Smooth muscle cell (in vitro differentiated cells): ENCODE results near the gene ZC3H6. TPM values are rescaled to one million over a fixed set of nuclear protein-coding genes. Genes with fewer than 3 reads are reported as not detected.

Source experiments
- DNase-seq: peaks from one replicate; lab custom pipeline; 2025; ENCODE audit not compliant: unreplicated experiment; lab: John Stamatoyannopoulos, UW
- H2AFZ ChIP-seq: fragments of 200-600 bp; sonication (generic); 2 replicates; pipeline ENCODE4 v1.6.0; 2016; ENCODE audit warnings: antibody characterized with exemption, low read depth, mild to moderate bottlenecking
- H3F3A ChIP-seq: fragments of 200-600 bp; sonication (generic); 2 replicates; pipeline ENCODE4 v1.6.0; 2017; ENCODE audit warnings: antibody characterized with exemption, low read depth
- H3K27ac ChIP-seq: fragments of 200-600 bp; sonication (generic); 2 replicates; pipeline ENCODE4 v1.5.1; 2016; ENCODE audit warnings: low read depth, mild to moderate bottlenecking
- H3K27me3 ChIP-seq: fragments of 200-600 bp; sonication (generic); 2 replicates; pipeline ENCODE4 v1.6.1; 2016; ENCODE audit warnings: low read depth, mild to moderate bottlenecking
- H3K36me3 ChIP-seq: fragments of 200-600 bp; sonication (generic); 2 replicates; pipeline ENCODE4 v1.5.1; 2016; ENCODE audit warnings: low read depth
- H3K4me1 ChIP-seq: fragments of 200-600 bp; sonication (generic); 2 replicates; pipeline ENCODE4 v1.5.1; 2016; ENCODE audit warnings: low read depth
- H3K4me2 ChIP-seq: fragments of 200-600 bp; sonication (generic); 2 replicates; pipeline ENCODE4 v1.6.0; 2016; ENCODE audit warnings: mild to moderate bottlenecking
- H3K4me3 ChIP-seq: fragments of 200-600 bp; sonication (generic); 2 replicates; pipeline ENCODE4 v1.5.1; 2016; ENCODE audit warnings: mild to moderate bottlenecking
- H3K79me2 ChIP-seq: fragments of 200-600 bp; sonication (generic); 2 replicates; pipeline ENCODE4 v1.6.0; 2016; ENCODE audit warnings: low read depth, mild to moderate bottlenecking
- H3K9ac ChIP-seq: fragments of 200-600 bp; sonication (generic); 2 replicates; pipeline ENCODE4 v1.6.0; 2016; ENCODE audit warnings: low read depth
- H3K9me3 ChIP-seq: fragments of 200-600 bp; sonication (generic); replicated peaks from 2 replicates; pipeline ENCODE4 v1.5.1; 2016; ENCODE audit warnings: low read depth
- H4K20me1 ChIP-seq: fragments of 200-600 bp; sonication (generic); 2 replicates; pipeline ENCODE4 v1.6.0; 2016; ENCODE audit warnings: low read depth
- CTCF ChIP-seq: fragments of 200-600 bp; sonication (generic); IDR thresholded peaks from 2 replicates; pipeline ENCODE4 v1.5.1; 2017; ENCODE audit warnings: borderline replicate concordance, mild to moderate bottlenecking, antibody characterized with exemption; ENCODE audit not compliant: insufficient read depth, poor library complexity, severe bottlenecking
- WGBS: methylation state at CpG from one replicate; pipeline ENCODE4 v1.1.7; 2016; ENCODE audit warnings: low lambda C conversion rate; 5-methylcytosine and 5-hydroxymethylcytosine counted together
- polyA plus RNA-seq: library from polyadenylated mRNA; unstranded; fragments of >200 nt; fragmentation: Nextera tagmentation; extraction: Ambion mirVana; gene quantifications from 2 replicates; pipeline ENCODE4 v1.2.1, GENCODE V29; 2016
- total RNA-seq: library from RNA; depleted of rRNA; stranded (reverse); fragments of >200 nt; gene quantifications from 2 replicates; pipeline ENCODE4 v1.2.3, GENCODE V29; 2014

The ZC3H6 gene
- total and polyA plus RNA-seq, 2 experiments from 2014 or later: 1.9 to 8.4 TPM

DNA sequence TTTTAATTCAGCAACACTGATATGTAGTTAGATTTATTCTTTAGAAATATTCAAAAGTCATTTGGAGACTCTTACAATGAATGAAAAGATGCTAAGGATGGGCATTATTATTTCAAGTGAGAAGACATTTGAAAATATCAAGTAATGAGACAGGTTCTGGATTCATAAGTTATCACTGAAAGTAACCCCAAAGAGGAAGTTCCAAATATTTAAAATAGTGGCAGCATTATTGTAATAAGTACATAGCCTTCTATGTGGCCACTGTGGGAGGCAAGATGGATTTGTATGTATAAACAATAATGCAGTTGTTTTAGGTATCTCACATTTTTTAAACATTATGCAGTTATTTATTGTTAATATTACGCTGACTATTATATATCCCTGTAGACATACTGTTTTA lies 29.7 kb downstream of the ZC3H6 start:
- TF ChIP-seq CTCF: no peak
- no peak for DNase-seq
- no peak overlapping the region for H3K4me2 ChIP-seq
- 74% methylated on average over 1 of the region's 1 CpG for WGBS
- no peaks in the 10 kb centered on the region for H3K9me3 ChIP-seq
- H3K27ac ChIP-seq: no peak overlapping the region
- H4K20me1 ChIP-seq: no peaks in the 10 kb centered on the region
- H3K27me3 ChIP-seq: no peaks in the 10 kb centered on the region
- no peak overlapping the region for H2AFZ ChIP-seq
- peaks cover 6% of the 10 kb centered on the region for H3F3A ChIP-seq
- no peak overlapping the region for H3K4me3 ChIP-seq
- H3K4me1 ChIP-seq: peaks cover 8% of the 10 kb centered on the region
- peaks cover 3% of the 10 kb centered on the region for H3K36me3 ChIP-seq
- no peak overlapping the region for H3K9ac ChIP-seq
- no peaks in the 10 kb centered on the region for H3K79me2 ChIP-seq

DNA sequence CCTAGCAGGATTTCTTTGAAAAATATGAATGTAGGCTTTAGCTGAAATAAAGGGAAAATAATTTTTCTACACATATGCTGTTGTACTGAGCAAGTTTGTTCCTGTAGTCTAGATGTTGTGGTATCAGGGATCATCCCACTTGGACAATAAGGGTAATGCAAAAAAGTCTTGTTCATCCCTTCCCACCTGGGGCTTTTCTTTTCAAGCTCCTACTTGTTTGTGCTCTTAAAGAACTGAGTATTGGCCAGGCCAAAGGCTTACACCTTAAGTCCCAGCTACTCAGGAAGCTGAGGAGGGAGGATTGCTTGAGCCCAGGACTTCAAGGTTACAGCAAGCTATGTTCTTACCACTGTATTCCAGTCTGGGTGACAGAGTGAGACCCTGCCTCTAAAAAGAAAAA lies 35.5 kb downstream of the ZC3H6 start:
- no peaks in the 10 kb centered on the region for H3K27me3 ChIP-seq
- H3K4me1 ChIP-seq: peaks cover 4% of the 10 kb centered on the region
- no peak overlapping the region for H3K9ac ChIP-seq
- no peak for DNase-seq
- H3K4me3 ChIP-seq: no peak overlapping the region
- H4K20me1 ChIP-seq: no peaks in the 10 kb centered on the region
- no peaks in the 10 kb centered on the region for H3K9me3 ChIP-seq
- H3K79me2 ChIP-seq: no peaks in the 10 kb centered on the region
- H2AFZ ChIP-seq: no peak overlapping the region
- H3K27ac ChIP-seq: no peak overlapping the region
- TF ChIP-seq CTCF: no peak
- no peaks in the 10 kb centered on the region for H3F3A ChIP-seq
- no peak overlapping the region for H3K4me2 ChIP-seq
- H3K36me3 ChIP-seq: peaks cover 8% of the 10 kb centered on the region

DNA sequence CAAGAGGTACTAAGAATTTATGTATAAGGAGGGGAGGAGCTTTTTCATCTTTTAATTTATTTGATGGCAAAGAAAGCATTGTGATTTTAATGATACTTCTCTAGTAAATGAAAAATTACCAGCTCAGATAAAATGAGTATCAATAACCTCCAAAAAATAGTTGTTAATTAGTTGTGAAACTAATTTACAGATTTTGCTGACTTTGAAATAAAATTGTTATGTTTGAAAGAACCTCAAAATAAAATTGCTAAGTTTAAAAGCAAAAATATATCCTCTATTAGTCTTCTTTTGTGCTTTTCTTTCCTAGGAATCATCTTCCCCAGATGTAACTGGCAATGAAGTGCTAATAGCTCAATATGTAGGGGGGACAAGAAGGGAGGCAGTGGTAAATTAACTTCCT lies 36.5 kb downstream of the ZC3H6 start:
- Histone ChIP-seq H3K4me3 (no peak overlapping the region), H4K20me1 (no peaks in the 10 kb centered on the region), H3K27me3 (no peaks in the 10 kb centered on the region), H3K4me2 (no peak overlapping the region), H3K36me3 (peaks cover 8% of the 10 kb centered on the region), H3K9ac (no peak overlapping the region), H3F3A (no peaks in the 10 kb centered on the region), H3K9me3 (no peaks in the 10 kb centered on the region), H2AFZ (no peak overlapping the region), H3K4me1 (peaks cover 4% of the 10 kb centered on the region), H3K27ac (no peak overlapping the region), H3K79me2 (no peaks in the 10 kb centered on the region)
- no peak for DNase-seq
- no peak for TF ChIP-seq CTCF

GRCh38 chr2:112312821-112313220 lies 37.4 kb downstream of the ZC3H6 start:
- no peaks in the 10 kb centered on the region for H4K20me1 ChIP-seq
- no peak overlapping the region for H3K9ac ChIP-seq
- peaks cover 4% of the 10 kb centered on the region for H3K4me1 ChIP-seq
- no peaks in the 10 kb centered on the region for H3F3A ChIP-seq
- H3K4me3 ChIP-seq: no peak overlapping the region
- no peaks in the 10 kb centered on the region for H3K27me3 ChIP-seq
- 97% methylated on average over 2 of the region's 2 CpGs for WGBS
- TF ChIP-seq CTCF: no peak
- H3K79me2 ChIP-seq: no peaks in the 10 kb centered on the region
- H3K36me3 ChIP-seq: peaks cover 8% of the 10 kb centered on the region
- no peak overlapping the region for H3K4me2 ChIP-seq
- H2AFZ ChIP-seq: no peak overlapping the region
- no peak for DNase-seq
- no peaks in the 10 kb centered on the region for H3K9me3 ChIP-seq
- no peak overlapping the region for H3K27ac ChIP-seq
